HG03135 (cell line): Measurements from ENCODE around the gene GALNT7.
"Not testable (repeated sequence)": the region's sequence is repeated elsewhere in the genome, so short reads cannot be mapped to it uniquely, and the experiment has no call there.

Source experiments
- ATAC-seq: cut with Tn5 transposase; IDR thresholded peaks from one replicate; pipeline ENCODE4 v1.9.1; 2021; ENCODE audit warnings: mild to moderate bottlenecking, moderate library complexity; ENCODE audit not compliant: unreplicated experiment

Gene GALNT7

GRCh38 chr4:173168396-173169177, at the start of gene GALNT7:
TSS of gene GALNT7 (plus strand) at chr4:173168811. CDS start at chr4:173168836, 25 bp downstream.
- ATAC-seq, result peak; percentile 31

- not testable (repeated sequence) for ATAC-seq
Measured at GRCh38 chr4:173118819-173119218, 49.8 kb upstream of the GALNT7 start.

GRCh38 chr4:173119818-173120217, 48.8 kb upstream of the GALNT7 start:
- ATAC-seq, result no peak

- ATAC-seq, result peak; percentile 100
Measured at GRCh38 chr4:173121076-173121561, 47.5 kb upstream of the GALNT7 start.

- no peak for ATAC-seq
Measured at GRCh38 chr4:173124209-173124865, 44.3 kb upstream of the GALNT7 start.

GRCh38 chr4:173125216-173125812, 43.3 kb upstream of the GALNT7 start:
- no peak for ATAC-seq

- ATAC-seq, result no peak
Measured at GRCh38 chr4:173128199-173128890, 40.3 kb upstream of the GALNT7 start.

- ATAC-seq, result no peak
Measured at GRCh38 chr4:173130687-173131086, 37.9 kb upstream of the GALNT7 start.

- ATAC-seq, result no peak
Measured at GRCh38 chr4:173134426-173134825, 34.2 kb upstream of the GALNT7 start.

- no peak for ATAC-seq
Measured at GRCh38 chr4:173135241-173135847, 33.3 kb upstream of the GALNT7 start.

- ATAC-seq, result no peak
Measured at GRCh38 chr4:173138624-173139023, 30.0 kb upstream of the GALNT7 start.

GRCh38 chr4:173139561-173139960, 29.1 kb upstream of the GALNT7 start:
- ATAC-seq, result no peak

- ATAC-seq, result no peak
Measured at GRCh38 chr4:173145131-173145530, 23.5 kb upstream of the GALNT7 start.

- ATAC-seq, result no peak
Measured at GRCh38 chr4:173146456-173146855, 22.2 kb upstream of the GALNT7 start.

GRCh38 chr4:173151496-173151895, 17.1 kb upstream of the GALNT7 start:
- ATAC-seq, result no peak

- no peak for ATAC-seq
Measured at GRCh38 chr4:173152104-173152503, 16.5 kb upstream of the GALNT7 start.

GRCh38 chr4:173153445-173153844, 15.2 kb upstream of the GALNT7 start:
- no peak for ATAC-seq

- ATAC-seq, result no peak
Measured at GRCh38 chr4:173159791-173160190, 8.8 kb upstream of the GALNT7 start.

- no peak for ATAC-seq
Measured at GRCh38 chr4:173160871-173161270, 7.7 kb upstream of the GALNT7 start.

GRCh38 chr4:173161311-173161710, 7.3 kb upstream of the GALNT7 start:
- no peak for ATAC-seq

GRCh38 chr4:173165706-173166105, 2.9 kb upstream of the GALNT7 start:
- ATAC-seq, result no peak
